Upper lobe of right lung (tissue), 1 donor: ENCODE results near the gene CENPA. TPM values are rescaled to one million over a fixed set of nuclear protein-coding genes. Genes with fewer than 3 reads are reported as not detected.

ENCODE experiments used
- ATAC-seq: fragments of 200-7000 bp; cut with Tn5 transposase; one replicate; pipeline ENCODE4 v1.9.1; 2020; ENCODE audit warnings: mild to moderate bottlenecking, moderate library complexity
- DNase-seq: peaks from one replicate; pipeline ENCODE4 v3.0.0-alpha.2; 2020
- H3K27ac ChIP-seq: fragments of 200-600 bp; one replicate; pipeline ENCODE4 v1.8.0; 2022
- H3K27me3 ChIP-seq: fragments of 200-600 bp; one replicate; pipeline ENCODE4 v1.8.0; 2022; ENCODE audit warnings: mild to moderate bottlenecking
- H3K36me3 ChIP-seq: fragments of 200-600 bp; one replicate; pipeline ENCODE4 v1.8.0; 2022
- H3K4me1 ChIP-seq: fragments of 200-600 bp; one replicate; pipeline ENCODE4 v1.8.0; 2022
- H3K4me3 ChIP-seq: fragments of 200-600 bp; one replicate; pipeline ENCODE4 v1.8.0; 2022; ENCODE audit warnings: mild to moderate bottlenecking
- H3K9me3 ChIP-seq: fragments of 200-600 bp; one replicate; pipeline ENCODE4 v1.8.0; 2022
- intact Hi-C: fragments of 100-400 bp; cut with DNase I; formaldehyde crosslinking; loops from one replicate; pipeline ENCODE4 v1.11.0; 2022
- total RNA-seq: library from RNA; stranded (reverse); fragmentation: NEBNext Ultra II Directional; extraction: Animal tissue kit (Norgen Biotek cat#: 25700); gene quantifications from one replicate; pipeline ENCODE4 v1.2.1, GENCODE V29; 2021
- TF ChIP-seq, protein P1 (sequence below): fragments of 200-600 bp; IDR thresholded peaks from one replicate; pipeline ENCODE4 v1.8.0; 2022; ENCODE audit warnings: antibody characterized with exemption
- donor health status: DM: no; HTN: yes; CAD: no; lungs with severe emphysema.

Gene CENPA
- total RNA-seq, 1 donor from 2014 or later = 0.78 TPM

DNA sequence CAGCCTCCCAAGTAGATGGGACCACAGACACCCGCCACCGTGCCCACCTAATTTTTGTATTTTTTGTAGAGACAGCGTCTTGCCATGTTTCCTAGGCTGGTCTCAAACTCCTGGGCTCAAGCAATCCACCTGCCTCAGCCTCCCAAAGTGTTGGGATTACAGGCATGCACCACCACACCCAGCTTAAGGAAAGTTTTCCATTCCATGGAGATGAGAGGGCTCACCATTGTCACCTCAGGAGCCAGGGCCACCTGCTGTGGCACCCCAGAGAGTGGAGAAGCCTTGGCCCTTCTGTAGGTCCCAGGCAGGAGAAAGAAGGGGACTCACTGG is 17.1 kb upstream of the CENPA start:
- H3K36me3 ChIP-seq = no peaks in the 10 kb centered on the region
- H3K4me3 ChIP-seq = no peak overlapping the region
- DNase-seq = no peak
- no peaks in the 10 kb centered on the region for H3K9me3 ChIP-seq
- H3K27me3 ChIP-seq = no peaks in the 10 kb centered on the region
- ATAC-seq = no peak
- TF ChIP-seq, protein P1, sequence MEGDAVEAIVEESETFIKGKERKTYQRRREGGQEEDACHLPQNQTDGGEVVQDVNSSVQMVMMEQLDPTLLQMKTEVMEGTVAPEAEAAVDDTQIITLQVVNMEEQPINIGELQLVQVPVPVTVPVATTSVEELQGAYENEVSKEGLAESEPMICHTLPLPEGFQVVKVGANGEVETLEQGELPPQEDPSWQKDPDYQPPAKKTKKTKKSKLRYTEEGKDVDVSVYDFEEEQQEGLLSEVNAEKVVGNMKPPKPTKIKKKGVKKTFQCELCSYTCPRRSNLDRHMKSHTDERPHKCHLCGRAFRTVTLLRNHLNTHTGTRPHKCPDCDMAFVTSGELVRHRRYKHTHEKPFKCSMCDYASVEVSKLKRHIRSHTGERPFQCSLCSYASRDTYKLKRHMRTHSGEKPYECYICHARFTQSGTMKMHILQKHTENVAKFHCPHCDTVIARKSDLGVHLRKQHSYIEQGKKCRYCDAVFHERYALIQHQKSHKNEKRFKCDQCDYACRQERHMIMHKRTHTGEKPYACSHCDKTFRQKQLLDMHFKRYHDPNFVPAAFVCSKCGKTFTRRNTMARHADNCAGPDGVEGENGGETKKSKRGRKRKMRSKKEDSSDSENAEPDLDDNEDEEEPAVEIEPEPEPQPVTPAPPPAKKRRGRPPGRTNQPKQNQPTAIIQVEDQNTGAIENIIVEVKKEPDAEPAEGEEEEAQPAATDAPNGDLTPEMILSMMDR = no peak
- peak overlapping the region; percentile 51 for H3K27ac ChIP-seq
- peaks cover 71% of the 10 kb centered on the region for H3K4me1 ChIP-seq
- intact Hi-C loops = no loop called here

DNA sequence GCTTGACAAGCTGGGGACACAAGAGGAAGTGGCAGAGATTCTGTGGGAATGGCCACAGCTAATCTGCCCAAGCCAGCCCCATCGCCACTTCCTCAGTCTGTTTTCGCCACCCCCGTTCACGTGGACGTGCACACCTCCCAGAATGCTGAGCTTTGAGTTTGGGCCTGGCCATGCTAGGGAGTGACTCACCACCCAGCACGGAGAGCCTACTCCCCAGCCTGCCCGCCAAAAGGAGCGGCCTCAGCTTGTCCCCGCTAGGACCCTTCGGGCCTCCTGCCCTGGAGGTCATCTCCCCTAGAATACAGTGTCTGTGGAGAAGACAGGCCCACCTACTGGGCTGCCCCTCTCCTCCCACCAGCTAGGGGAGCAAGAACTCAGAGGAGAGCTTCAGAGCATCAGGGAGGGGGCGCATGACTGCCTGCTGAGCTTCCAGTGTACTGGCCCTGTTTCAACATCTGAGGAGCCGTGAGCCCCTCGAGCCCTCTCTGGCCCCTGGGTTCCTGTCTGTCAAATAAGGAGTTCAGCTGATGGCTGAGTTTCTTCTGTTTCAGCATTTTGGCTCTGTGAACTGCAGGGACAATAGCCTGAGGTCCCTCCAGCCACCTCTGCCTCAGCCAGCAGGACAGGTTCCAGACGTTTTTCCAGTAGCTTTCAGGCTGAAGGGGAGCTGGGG is 16.6 kb upstream of the CENPA start:
- TF ChIP-seq, protein P1 = no peak
- no peaks in the 10 kb centered on the region for H3K27me3 ChIP-seq
- peak overlapping the region; percentile 51 for H3K27ac ChIP-seq
- H3K36me3 ChIP-seq = peaks cover 5% of the 10 kb centered on the region
- intact Hi-C loops = no loop called here
- H3K9me3 ChIP-seq = no peaks in the 10 kb centered on the region
- peaks cover 70% of the 10 kb centered on the region for H3K4me1 ChIP-seq
- ATAC-seq (peak; percentile 77), DNase-seq (peak; percentile 86)
- H3K4me3 ChIP-seq = no peak overlapping the region

DNA sequence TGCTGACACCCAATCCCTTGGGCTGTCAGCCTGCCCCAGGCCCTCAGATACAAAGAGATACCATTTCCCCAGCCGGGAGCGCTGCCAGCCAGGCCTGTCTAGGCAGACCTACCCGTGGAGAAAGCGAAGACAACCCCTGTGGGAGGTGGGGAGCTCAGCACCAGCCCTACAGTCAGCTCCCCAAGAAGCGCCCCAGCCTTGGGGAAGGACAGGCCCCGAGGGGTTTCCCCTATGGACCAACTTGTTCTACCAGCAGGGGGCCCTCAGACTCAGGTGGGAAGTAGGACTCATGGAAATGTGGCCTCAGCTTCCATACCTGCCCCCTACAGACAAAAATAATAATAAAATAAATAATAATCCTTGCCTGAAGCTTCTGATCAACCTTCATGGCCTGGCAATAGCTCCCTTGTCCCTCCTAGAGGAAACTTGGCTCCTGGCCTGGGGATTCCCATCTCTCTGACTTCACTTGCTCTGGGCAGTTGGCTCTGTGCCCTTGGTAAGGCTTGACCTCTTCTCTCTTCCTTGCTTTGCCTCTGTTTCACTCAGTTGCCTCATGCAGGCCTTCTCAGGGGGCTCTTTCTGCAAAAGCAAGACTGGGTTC is 14.8 kb upstream of the CENPA start:
- peak overlapping the region; percentile 79 for H3K27ac ChIP-seq
- intact Hi-C loops = no loop called here
- ATAC-seq (no peak), DNase-seq (no peak)
- H3K9me3 ChIP-seq = no peaks in the 10 kb centered on the region
- H3K27me3 ChIP-seq = no peaks in the 10 kb centered on the region
- peaks cover 23% of the 10 kb centered on the region for H3K36me3 ChIP-seq
- no peak overlapping the region for H3K4me3 ChIP-seq
- peaks cover 58% of the 10 kb centered on the region for H3K4me1 ChIP-seq
- TF ChIP-seq, protein P1 = peak; percentile 33

DNA sequence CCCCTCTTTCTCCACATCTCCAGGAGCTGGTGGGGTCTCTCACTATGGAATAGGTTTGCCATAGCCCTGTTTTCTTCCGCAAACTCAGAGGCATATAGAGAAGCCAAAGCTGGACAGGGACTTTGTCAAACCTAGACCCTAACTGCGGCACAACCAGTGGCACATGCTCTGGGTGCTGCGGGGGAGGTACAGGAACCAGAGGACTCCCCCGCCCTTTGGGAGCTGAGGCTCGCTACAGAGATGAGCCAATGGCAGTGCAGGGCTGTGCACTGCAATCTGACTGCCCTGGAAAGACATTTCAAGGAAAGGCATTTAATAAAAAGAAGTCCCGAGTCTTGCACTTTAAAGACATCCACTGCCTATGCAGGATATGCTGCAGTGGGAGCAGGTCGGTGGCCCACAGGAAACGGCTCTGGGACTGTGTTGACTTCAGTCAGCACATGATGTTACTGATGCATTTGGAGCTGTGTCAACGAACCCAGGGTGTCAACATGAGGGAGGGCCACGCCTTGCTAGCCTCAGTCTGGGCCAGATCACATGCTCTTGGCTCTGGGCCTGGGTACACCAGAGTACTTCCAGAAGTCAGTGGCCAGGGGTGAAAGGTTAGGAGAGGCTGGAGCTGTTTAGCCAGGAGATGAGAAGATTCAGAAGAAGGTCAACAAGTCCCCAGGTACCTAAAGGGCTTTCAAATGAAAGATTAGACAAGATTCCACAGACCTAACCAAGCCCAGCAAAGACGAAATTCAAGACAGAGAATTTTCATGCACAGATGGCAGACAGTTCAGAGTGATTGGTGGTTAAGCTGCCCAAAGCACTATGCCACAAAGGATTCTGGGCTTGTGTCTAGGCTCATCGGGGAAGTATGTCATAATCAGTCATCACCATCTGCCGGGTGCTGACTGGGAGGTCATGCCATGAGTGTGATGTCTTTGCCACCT is 13.5 kb upstream of the CENPA start:
- Histone ChIP-seq H3K36me3 (peaks cover 36% of the 10 kb centered on the region), H3K9me3 (no peaks in the 10 kb centered on the region), H3K27ac (peak overlapping the region; percentile 79), H3K27me3 (no peaks in the 10 kb centered on the region), H3K4me3 (no peak overlapping the region), H3K4me1 (peaks cover 47% of the 10 kb centered on the region)
- ATAC-seq (peak; percentile 87), DNase-seq (peak; percentile 88)
- TF ChIP-seq, protein P1 = no peak
- intact Hi-C loops = no loop called here

DNA sequence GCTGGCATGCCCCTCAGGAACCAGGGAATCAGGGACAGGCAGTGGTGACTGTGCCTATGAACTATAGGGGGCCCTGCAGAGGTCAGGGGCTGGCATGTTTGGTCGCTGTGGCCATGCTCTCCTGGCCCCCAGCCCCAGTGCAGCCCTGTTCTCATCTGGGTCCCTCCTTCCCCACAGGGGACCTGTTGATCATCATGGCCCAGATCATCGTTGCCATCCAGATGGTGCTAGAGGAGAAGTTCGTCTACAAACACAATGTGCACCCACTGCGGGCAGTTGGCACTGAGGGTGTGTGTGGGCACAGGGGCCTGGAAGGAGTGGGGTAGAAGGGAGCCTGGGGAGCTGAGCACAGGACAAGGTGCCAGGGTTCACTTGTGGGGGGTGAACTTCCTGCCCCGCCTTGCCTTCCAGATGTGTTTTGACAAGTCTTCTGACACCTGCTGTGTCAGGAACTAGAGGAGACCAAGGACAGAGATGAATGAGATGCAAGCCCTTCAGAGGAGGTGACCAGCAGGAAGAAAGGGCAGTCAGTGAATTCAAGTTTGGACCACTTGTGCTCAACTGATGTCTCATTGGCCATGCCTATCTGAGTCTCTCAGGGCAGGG is 9.6 kb upstream of the CENPA start:
- no peak for DNase-seq
- Histone ChIP-seq H3K4me3 (no peak overlapping the region), H3K36me3 (peaks cover 74% of the 10 kb centered on the region), H3K27ac (no peak overlapping the region), H3K27me3 (no peaks in the 10 kb centered on the region), H3K9me3 (no peaks in the 10 kb centered on the region), H3K4me1 (peaks cover 20% of the 10 kb centered on the region)
- ATAC-seq = no peak
- intact Hi-C loops = no loop called here
- TF ChIP-seq, protein P1 = no peak
